IMR-90 (cell line): ENCODE results near the gene RHBDF1.

ENCODE experiments used
- CHD1 ChIP-seq: IDR thresholded peaks from 2 replicates; pipeline ENCODE4 v1.6.1; 2012; ENCODE audit warnings: low read depth, low read length, improper control_type of control experiment
- POLR2A ChIP-seq: IDR thresholded peaks from 2 replicates; pipeline ENCODE4 v1.6.1; 2012; ENCODE audit warnings: mild to moderate bottlenecking, low read depth, low read length
- RAD21 ChIP-seq: IDR thresholded peaks from 2 replicates; pipeline ENCODE4 v1.6.1; 2012; ENCODE audit warnings: low read length, improper control_type of control experiment
- RCOR1 ChIP-seq: IDR thresholded peaks from 2 replicates; pipeline ENCODE4 v1.6.1; 2012; ENCODE audit warnings: mild to moderate bottlenecking, low read length, improper control_type of control experiment; ENCODE audit not compliant: insufficient replicate concordance
- TF ChIP-seq, protein P1 (sequence below): conservative IDR thresholded peaks from 2 replicates; pipeline ENCODE4 v1.5.1; 2012; ENCODE audit warnings: mild to moderate bottlenecking, low read depth, low read length, improper control_type of control experiment
- TF ChIP-seq, protein P2 (sequence below): fragments of 150-350 bp; IDR thresholded peaks from 2 replicates; pipeline ENCODE4 v1.6.1; 2017; ENCODE audit warnings: mild to moderate bottlenecking, antibody characterized with exemption, low read length, low read depth

DNA sequence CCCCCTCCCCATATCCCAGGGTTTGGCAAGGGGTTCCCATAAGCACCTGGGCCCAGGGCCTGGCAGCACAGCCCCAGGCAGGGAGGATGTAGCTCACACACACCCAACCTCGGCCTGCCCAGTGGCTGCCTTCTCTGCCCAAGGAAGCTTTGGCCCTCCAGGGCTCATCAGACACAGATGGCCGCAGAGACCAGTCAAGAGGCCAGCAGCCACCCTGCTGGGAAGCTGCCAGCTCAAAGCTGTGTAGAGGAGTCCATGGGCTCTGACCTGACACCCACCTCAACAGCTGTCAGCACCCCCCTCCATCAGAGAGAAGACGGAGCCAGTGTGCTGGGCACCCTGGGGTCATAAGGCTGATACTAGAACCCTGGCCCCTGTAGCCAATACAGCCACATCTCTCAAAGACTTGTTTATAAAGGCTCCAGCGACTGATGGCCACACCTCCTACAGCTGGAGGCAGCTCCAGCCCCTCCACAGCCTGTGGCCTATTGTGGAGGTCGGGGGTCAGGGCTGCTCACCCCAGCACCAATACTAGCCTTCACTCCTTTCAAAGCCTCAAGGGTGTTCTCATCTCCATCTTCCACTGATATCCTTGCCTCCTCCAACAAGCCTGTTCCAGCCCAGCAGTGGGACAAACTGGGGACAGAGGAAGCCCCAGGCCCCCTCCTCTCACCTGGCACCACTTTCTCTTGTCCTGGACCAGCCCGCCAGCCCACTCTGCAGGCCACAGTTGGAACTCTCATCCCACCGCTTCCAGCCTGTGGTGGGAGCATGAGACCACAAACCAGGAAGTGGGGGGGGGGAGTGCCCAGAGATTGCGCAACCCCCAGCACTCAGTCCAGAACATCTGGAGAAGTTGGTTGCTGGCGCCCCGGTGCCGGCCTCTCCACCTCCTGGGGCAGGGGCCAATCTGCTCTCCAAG lies 3.4 kb upstream of the RHBDF1 start:
- TF ChIP-seq RCOR1 (no peak), POLR2A (no peak), CHD1 (no peak), RAD21 (peak; percentile 40; the same call in 1 of the 2 replicates)
- TF ChIP-seq, protein P1, sequence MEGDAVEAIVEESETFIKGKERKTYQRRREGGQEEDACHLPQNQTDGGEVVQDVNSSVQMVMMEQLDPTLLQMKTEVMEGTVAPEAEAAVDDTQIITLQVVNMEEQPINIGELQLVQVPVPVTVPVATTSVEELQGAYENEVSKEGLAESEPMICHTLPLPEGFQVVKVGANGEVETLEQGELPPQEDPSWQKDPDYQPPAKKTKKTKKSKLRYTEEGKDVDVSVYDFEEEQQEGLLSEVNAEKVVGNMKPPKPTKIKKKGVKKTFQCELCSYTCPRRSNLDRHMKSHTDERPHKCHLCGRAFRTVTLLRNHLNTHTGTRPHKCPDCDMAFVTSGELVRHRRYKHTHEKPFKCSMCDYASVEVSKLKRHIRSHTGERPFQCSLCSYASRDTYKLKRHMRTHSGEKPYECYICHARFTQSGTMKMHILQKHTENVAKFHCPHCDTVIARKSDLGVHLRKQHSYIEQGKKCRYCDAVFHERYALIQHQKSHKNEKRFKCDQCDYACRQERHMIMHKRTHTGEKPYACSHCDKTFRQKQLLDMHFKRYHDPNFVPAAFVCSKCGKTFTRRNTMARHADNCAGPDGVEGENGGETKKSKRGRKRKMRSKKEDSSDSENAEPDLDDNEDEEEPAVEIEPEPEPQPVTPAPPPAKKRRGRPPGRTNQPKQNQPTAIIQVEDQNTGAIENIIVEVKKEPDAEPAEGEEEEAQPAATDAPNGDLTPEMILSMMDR: peak; percentile 55
- TF ChIP-seq, protein P2, sequence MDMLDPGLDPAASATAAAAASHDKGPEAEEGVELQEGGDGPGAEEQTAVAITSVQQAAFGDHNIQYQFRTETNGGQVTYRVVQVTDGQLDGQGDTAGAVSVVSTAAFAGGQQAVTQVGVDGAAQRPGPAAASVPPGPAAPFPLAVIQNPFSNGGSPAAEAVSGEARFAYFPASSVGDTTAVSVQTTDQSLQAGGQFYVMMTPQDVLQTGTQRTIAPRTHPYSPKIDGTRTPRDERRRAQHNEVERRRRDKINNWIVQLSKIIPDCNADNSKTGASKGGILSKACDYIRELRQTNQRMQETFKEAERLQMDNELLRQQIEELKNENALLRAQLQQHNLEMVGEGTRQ: no peak; the same call in 1 of the 2 replicates
